ENCODE measurements around the gene EEPD1. TPM values are rescaled to one million over a fixed set of nuclear protein-coding genes. Genes with fewer than 3 reads are reported as not detected.

The EEPD1 gene
- total RNA-seq, 2 experiments from 2014 or later: 1.3 TPM

DNA sequence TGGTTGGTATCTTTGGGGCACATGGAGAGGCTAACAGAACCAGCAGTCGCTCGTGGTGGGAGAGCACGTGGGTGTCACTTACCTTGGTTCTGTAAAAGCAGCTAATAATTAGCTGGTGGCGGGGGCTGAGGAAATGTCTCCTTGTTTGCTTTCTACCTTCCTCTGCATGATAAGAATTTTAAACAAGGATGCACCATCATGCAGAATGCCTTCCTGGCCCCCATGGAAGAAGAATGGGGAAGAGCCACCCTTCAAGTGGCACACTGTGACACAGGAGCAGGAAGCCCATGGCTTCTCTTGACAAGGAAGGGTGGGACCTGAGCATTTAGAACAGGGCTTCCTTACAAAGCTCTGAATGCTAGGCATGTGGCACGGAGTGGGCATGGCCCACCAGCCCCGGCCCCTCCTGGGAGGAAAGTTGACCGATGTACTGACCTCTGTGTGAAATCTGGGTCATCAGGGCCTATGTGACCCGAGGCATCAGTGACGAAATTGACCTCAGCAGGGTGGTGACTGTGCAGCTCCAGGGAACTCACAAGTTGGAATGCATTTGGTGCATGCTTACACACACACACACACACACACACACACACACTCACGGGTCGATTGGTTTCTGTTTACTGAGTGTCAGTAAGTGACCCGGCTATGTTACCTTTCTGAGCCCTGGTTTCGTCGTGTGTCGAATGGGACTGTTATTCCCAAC, 119.7 kb downstream of the EEPD1 start:
- no peaks in the 10 kb centered on the region for H3K27me3 Mint-ChIP-seq
- ChIA-PET POLR2A (no interaction called here), CTCF (interaction anchor here (0.6 to 1.3 kb wide), 3 partner anchors 19 to 287 kb away, joined by 3 to 6 read pairs (median 3); no protein-coding TSS in a partner anchor)
- intact Hi-C loops (cut with DNase I, micrococcal nuclease): no loop called here
- H3K4me3 Mint-ChIP-seq: no peak overlapping the region
- H3K27ac Mint-ChIP-seq: no peak overlapping the region
- no peak for ATAC-seq
- peaks cover 4% of the 10 kb centered on the region for H3K4me1 Mint-ChIP-seq
- H3K36me3 Mint-ChIP-seq (ENCODE audit: low read depth): no peaks in the 10 kb centered on the region
- DNase-seq: no peak
- H3K9me3 Mint-ChIP-seq (ENCODE audit: low read depth): no peaks in the 10 kb centered on the region

DNA sequence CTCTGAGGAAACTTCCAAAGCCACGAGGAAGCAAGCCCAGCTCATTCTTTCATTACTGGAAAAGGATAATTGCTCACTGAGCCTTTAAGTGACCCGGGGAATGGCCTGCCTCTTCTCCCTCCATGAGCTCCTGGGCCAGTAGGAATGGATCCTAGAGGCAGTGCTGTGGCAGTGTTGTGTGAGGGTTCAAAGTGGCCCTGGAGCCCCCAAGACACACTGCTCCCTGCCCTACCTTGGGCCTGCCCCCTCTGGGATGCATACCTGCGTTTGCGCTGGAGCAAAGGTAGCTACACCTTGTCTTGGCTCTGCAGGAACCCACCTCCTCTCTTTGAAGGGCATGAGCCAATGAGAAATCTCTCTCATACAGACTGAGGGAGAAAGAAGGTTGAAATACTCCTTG, 120.8 kb downstream of the EEPD1 start:
- CTCF ChIA-PET: interaction anchor here (1.0 to 1.3 kb wide), 2 partner anchors 18 to 288 kb away, joined by 3 read pairs; no protein-coding TSS in a partner anchor
- intact Hi-C loops (cut with DNase I, micrococcal nuclease): no loop called here
- Mint-ChIP-seq H3K4me3 (no peak overlapping the region), H3K9me3 (ENCODE audit: low read depth) (no peaks in the 10 kb centered on the region), H3K36me3 (ENCODE audit: low read depth) (no peaks in the 10 kb centered on the region), H3K27me3 (no peaks in the 10 kb centered on the region), H3K27ac (no peak overlapping the region), H3K4me1 (peaks cover 4% of the 10 kb centered on the region)
- POLR2A ChIA-PET: no interaction called here
- no peak for ATAC-seq
- DNase-seq: no peak

DNA sequence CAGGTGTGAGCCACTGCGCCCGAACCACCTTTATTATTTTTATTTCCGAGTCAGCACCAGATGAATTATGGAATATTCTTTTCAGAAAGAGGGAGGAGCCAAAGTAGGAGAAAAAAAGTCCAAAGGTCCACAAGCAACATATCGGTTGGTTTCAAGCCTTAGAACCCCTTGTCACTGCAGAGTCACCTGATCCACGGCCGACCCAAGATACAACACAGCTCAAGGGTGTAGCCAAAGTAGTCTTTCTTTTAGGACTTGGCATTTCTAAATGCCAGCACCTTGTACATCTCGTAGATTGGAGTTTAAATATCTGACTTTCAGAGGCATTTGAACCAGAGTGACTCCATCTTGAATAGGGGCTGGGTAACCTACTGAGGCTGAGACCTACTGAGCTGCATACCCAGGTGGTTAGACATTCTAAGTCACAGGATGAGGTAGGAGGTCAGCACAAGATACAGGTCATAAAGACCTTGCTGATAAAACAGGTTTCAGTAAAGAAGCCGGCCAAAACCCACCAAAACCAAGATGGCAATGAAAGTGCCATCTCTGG, 122.8 kb downstream of the EEPD1 start:
- no peaks in the 10 kb centered on the region for H3K36me3 Mint-ChIP-seq (ENCODE audit: low read depth)
- H3K4me3 Mint-ChIP-seq: no peak overlapping the region
- no peak for DNase-seq
- H3K27ac Mint-ChIP-seq: no peak overlapping the region
- ChIA-PET CTCF (interaction anchor here (0.8 to 1.2 kb wide), 2 partner anchors 27 to 51 kb away, joined by 3 read pairs; no protein-coding TSS in a partner anchor), POLR2A (no interaction called here)
- H3K27me3 Mint-ChIP-seq: no peaks in the 10 kb centered on the region
- intact Hi-C loops (cut with DNase I, micrococcal nuclease): no loop called here
- no peak for ATAC-seq
- peaks cover 17% of the 10 kb centered on the region for H3K4me1 Mint-ChIP-seq
- H3K9me3 Mint-ChIP-seq (ENCODE audit: low read depth): no peaks in the 10 kb centered on the region

GRCh38 chr7:36276428-36277248, 123.6 kb downstream of the EEPD1 start:
- ChIA-PET CTCF (interaction anchor here (0.5 to 2.5 kb wide), 5 partner anchors 11 to 91 kb away, joined by 3 to 6 read pairs (median 3); no protein-coding TSS in a partner anchor), POLR2A (no interaction called here)
- Mint-ChIP-seq H3K4me3 (no peak overlapping the region), H3K27ac (no peak overlapping the region), H3K27me3 (no peaks in the 10 kb centered on the region), H3K9me3 (ENCODE audit: low read depth) (no peaks in the 10 kb centered on the region), H3K36me3 (ENCODE audit: low read depth) (no peaks in the 10 kb centered on the region), H3K4me1 (peaks cover 24% of the 10 kb centered on the region)
- ATAC-seq (no peak), DNase-seq (no peak)
- intact Hi-C loops (cut with DNase I, micrococcal nuclease): no loop called here

DNA sequence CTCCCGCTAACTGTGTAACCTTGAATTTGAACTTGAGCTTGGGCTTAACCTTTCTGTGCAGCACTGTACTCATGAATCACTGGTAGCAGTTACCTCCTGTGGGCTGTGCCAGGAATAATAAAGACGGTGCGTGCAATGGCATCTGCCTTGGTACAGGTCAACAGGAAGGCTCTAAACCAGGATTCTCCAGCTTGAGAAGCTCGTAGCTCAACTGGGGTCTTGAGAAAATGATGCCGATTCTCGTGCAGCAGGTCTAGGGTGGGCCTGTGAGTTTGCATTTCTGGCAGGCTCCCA, 124.1 kb downstream of the EEPD1 start:
- Mint-ChIP-seq H3K4me3 (no peak overlapping the region), H3K27me3 (no peaks in the 10 kb centered on the region), H3K4me1 (peaks cover 24% of the 10 kb centered on the region), H3K27ac (no peak overlapping the region), H3K9me3 (ENCODE audit: low read depth) (no peaks in the 10 kb centered on the region), H3K36me3 (ENCODE audit: low read depth) (no peaks in the 10 kb centered on the region)
- ChIA-PET CTCF (interaction anchor here (0.5 to 2.5 kb wide), 5 partner anchors 10 to 90 kb away, joined by 3 to 6 read pairs (median 3); no protein-coding TSS in a partner anchor), POLR2A (no interaction called here)
- no peak for DNase-seq
- intact Hi-C loops (cut with DNase I, micrococcal nuclease): no loop called here
- ATAC-seq: no peak

GRCh38 chr7:36278069-36278619, 125.1 kb downstream of the EEPD1 start:
- no peak for ATAC-seq
- Mint-ChIP-seq H3K4me1 (peaks cover 31% of the 10 kb centered on the region), H3K27ac (no peak overlapping the region), H3K27me3 (no peaks in the 10 kb centered on the region), H3K36me3 (ENCODE audit: low read depth) (no peaks in the 10 kb centered on the region), H3K4me3 (no peak overlapping the region), H3K9me3 (ENCODE audit: low read depth) (no peaks in the 10 kb centered on the region)
- no peak for DNase-seq
- CTCF ChIA-PET: interaction anchor here (0.8 to 2.5 kb wide), 4 partner anchors 13 to 54 kb away, joined by 3 to 6 read pairs (median 3); no protein-coding TSS in a partner anchor
- intact Hi-C loops (cut with DNase I, micrococcal nuclease): no loop called here
- POLR2A ChIA-PET: no interaction called here

DNA sequence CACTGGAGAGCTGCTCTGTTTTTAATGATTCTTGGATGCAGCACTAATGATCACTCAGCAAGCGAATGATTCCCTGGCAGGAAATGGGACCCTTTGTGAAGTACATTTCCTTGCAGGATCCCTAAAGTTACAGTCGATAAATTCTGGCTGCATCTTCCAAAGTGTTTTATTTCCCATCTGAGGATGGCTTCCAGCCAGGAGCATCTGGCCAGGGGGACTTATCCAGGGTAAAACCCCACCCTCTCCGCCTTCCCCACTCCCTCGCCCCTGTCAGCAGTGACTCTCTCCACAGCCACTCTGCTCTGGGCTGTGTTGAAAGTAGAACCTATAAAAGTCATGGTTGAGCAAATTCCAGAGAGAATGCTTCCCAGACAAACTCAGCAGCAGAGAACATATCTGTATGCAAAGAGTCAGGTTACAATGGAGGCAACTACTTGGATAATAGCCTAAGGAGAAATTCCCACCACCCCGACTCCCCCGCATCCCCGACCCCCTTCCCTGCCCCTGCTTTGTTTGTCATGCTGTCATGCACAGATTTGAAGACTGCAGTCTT, 125.6 kb downstream of the EEPD1 start:
- Mint-ChIP-seq H3K9me3 (ENCODE audit: low read depth) (no peaks in the 10 kb centered on the region), H3K4me1 (peaks cover 33% of the 10 kb centered on the region), H3K27me3 (no peaks in the 10 kb centered on the region), H3K27ac (no peak overlapping the region), H3K36me3 (ENCODE audit: low read depth) (no peaks in the 10 kb centered on the region), H3K4me3 (no peak overlapping the region)
- DNase-seq: no peak
- POLR2A ChIA-PET: no interaction called here
- intact Hi-C loops (cut with DNase I, micrococcal nuclease): no loop called here
- CTCF ChIA-PET: interaction anchor here (0.9 to 2.5 kb wide), 2 partner anchors 13 to 16 kb away, joined by 3 to 6 read pairs; no protein-coding TSS in a partner anchor
- ATAC-seq: no peak

- intact Hi-C loops (cut with DNase I, micrococcal nuclease): no loop called here
- no peaks in the 10 kb centered on the region for H3K27me3 Mint-ChIP-seq
- CTCF ChIA-PET: interaction anchor here (1.1 kb wide), 1 partner anchor 9 kb away, joined by 3 read pairs; no protein-coding TSS in a partner anchor
- ATAC-seq (peak; percentile 31), DNase-seq (no peak)
- H3K36me3 Mint-ChIP-seq (ENCODE audit: low read depth): no peaks in the 10 kb centered on the region
- POLR2A ChIA-PET: interaction anchor here (1.0 kb wide), 1 partner anchor 124 kb away, joined by 3 read pairs; no protein-coding TSS in a partner anchor
- no peaks in the 10 kb centered on the region for H3K9me3 Mint-ChIP-seq (ENCODE audit: low read depth)
- H3K4me1 Mint-ChIP-seq: peaks cover 39% of the 10 kb centered on the region
- H3K27ac Mint-ChIP-seq: no peak overlapping the region
- H3K4me3 Mint-ChIP-seq: no peak overlapping the region
Observed at GRCh38 chr7:36279200-36279925, 126.3 kb downstream of the EEPD1 start.

- no peaks in the 10 kb centered on the region for H3K27me3 Mint-ChIP-seq
- DNase-seq (no peak), ATAC-seq (no peak)
- H3K27ac Mint-ChIP-seq: no peak overlapping the region
- CTCF ChIA-PET: interaction anchor here (0.8 to 1.1 kb wide), 2 partner anchors 9 to 87 kb away, joined by 3 read pairs; no protein-coding TSS in a partner anchor
- H3K4me3 Mint-ChIP-seq: no peak overlapping the region
- H3K9me3 Mint-ChIP-seq (ENCODE audit: low read depth): no peaks in the 10 kb centered on the region
- POLR2A ChIA-PET: interaction anchor here (1.0 kb wide), 1 partner anchor 124 kb away, joined by 3 read pairs; no protein-coding TSS in a partner anchor
- intact Hi-C loops (cut with DNase I, micrococcal nuclease): loop anchor here (10.0 kb wide), 1 partner anchor 585 kb away; the partner anchor contains the start of gene HERPUD2 (in 2 of the 2)
- no peaks in the 10 kb centered on the region for H3K36me3 Mint-ChIP-seq (ENCODE audit: low read depth)
- H3K4me1 Mint-ChIP-seq: peaks cover 41% of the 10 kb centered on the region
Observed at GRCh38 chr7:36279926-36280315, 126.9 kb downstream of the EEPD1 start.

- no peak overlapping the region for H3K27ac Mint-ChIP-seq
- H3K4me1 Mint-ChIP-seq: peaks cover 52% of the 10 kb centered on the region
- CTCF ChIA-PET: interaction anchor here (0.8 to 1.9 kb wide), 3 partner anchors 9 to 296 kb away, joined by 3 to 12 read pairs (median 5); no protein-coding TSS in a partner anchor
- POLR2A ChIA-PET: no interaction called here
- intact Hi-C loops (cut with DNase I, micrococcal nuclease): loop anchor here (10.0 kb wide), 1 partner anchor 586 kb away; the partner anchor contains the start of gene HERPUD2 (in 2 of the 2)
- H3K36me3 Mint-ChIP-seq (ENCODE audit: low read depth): no peaks in the 10 kb centered on the region
- H3K4me3 Mint-ChIP-seq: no peak overlapping the region
- no peaks in the 10 kb centered on the region for H3K9me3 Mint-ChIP-seq (ENCODE audit: low read depth)
- H3K27me3 Mint-ChIP-seq: no peaks in the 10 kb centered on the region
- ATAC-seq (peak; percentile 78), DNase-seq (peak; percentile 61)
Observed at GRCh38 chr7:36280840-36281812, 128.1 kb downstream of the EEPD1 start.
